HG03571 (cell line): ENCODE data around the gene ARSI.

Source experiments
- ATAC-seq: cut with Tn5 transposase; IDR thresholded peaks from one replicate; pipeline ENCODE4 v1.9.1; 2021; ENCODE audit not compliant: unreplicated experiment

The ARSI gene

GRCh38 chr5:150295172-150295634, 7.5 kb downstream of the ARSI start:
- no peak for ATAC-seq

DNA sequence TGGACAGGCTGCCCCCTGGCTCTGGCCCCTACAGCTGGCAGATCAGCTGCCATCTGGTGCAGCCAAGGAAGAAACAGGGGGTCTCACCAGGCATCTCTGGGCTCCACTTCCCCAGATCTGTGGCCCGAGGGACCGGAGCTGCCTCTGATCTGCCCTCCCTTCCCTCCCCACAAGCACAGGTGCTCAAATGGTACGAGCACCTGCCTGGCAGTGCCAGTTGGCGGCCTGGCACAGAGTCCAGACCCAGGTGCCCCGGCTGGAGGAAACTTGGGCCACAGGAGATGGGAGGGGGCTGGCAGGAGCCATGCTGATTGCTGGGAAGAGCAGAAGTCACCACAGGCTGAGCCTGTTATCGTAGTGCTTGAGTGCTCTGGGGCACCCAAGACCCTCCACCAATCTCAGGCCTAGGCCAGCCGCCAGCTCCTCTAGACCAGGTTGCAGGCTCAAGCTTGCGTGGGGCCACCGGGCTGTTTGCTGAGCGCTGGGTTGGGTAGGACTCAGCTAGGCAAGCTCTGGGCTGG, 8.1 kb downstream of the ARSI start:
- ATAC-seq: no peak

- ATAC-seq: no peak
These were observed 9.4 kb downstream of the ARSI start for GRCh38 chr5:150293091-150293941.

- ATAC-seq: no peak
These were observed 11.0 kb downstream of the ARSI start for GRCh38 chr5:150291388-150292385.

DNA sequence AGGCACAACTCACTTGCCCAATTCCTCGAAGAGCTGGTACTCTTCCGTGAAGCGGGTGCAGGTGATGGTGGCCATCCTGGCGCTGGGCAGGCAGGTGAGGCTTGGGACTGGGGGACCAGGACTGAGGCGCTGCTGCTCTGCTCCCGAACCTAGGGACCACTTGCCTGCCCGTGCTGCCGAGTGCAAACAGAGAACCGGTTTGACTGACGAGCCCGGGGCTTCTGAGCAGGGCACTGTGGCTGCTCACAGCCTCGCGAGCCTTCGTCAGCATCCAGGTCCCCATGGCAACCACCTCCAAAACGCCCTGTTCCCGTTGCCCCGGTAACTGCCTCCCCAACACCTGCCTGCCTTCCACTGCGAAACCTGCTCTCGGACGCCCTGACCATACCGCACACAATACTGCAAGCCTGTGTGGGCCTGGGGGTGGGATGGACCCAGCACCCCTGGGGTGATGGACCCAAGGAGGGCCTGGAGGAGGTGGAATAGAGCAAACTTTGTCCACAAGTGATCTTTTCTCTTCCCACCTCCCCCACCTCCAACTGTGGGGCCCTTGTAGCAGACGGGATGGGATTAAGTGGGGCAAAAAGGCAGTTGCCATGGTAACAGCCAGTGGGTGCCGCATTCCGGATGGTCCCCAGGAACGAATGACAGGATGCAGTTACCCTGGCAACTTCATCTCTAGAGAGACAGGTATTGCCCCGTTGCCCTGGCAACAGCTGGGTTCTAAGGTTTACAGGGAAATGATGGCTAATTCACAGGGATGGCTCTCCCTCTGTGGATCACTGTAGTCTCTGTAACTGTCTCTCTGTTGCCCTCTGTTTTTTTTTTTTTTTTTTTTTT, 12.9 kb downstream of the ARSI start, which contains the start of gene CAMK2A:
Gene CAMK2A, minus strand, starts transcription at position 223 of the 840 bp plus-strand sequence. Its CDS starts 148 bp downstream, at position 75.
- ATAC-seq: no peak

GRCh38 chr5:150288791-150289190, 13.9 kb downstream of the ARSI start:
- no peak for ATAC-seq

DNA sequence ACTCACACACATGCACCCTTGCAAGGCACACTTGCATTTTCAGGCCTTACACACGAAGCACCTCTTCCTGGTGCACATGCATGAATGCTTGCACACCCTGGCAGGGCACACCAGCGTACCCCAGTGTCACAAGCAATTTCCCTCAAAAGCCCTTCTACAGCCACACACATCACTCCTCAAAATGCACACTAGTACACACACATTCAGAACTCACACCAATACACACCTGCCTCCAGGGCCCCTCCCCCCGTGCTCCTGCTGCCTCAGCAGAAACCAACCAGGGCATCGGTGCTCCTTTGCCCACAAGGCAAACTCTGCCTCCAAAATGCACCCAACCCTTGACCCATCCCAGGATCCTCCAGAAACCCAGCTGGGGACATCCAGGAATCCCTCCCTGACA, 14.3 kb downstream of the ARSI start:
- ATAC-seq: no peak

DNA sequence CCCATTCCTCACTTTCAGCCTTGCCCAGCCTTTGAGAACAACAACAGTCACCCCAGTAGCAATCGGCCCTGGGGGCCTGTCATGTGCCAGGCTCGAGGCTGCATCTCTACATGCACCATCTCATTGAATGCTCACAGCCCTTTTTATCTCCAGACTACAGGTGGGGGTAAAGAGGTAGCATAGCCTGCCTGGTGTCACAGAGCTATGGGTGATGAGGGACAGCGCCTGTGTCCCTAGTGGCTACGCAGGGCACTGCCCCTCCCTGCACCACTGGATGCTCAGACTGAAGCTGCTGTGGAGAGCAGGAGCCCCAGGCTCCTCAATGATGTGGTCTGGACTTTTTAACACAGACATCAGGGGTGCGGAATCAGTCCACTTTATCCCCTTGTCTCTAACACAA, 15.9 kb downstream of the ARSI start:
- ATAC-seq: no peak

DNA sequence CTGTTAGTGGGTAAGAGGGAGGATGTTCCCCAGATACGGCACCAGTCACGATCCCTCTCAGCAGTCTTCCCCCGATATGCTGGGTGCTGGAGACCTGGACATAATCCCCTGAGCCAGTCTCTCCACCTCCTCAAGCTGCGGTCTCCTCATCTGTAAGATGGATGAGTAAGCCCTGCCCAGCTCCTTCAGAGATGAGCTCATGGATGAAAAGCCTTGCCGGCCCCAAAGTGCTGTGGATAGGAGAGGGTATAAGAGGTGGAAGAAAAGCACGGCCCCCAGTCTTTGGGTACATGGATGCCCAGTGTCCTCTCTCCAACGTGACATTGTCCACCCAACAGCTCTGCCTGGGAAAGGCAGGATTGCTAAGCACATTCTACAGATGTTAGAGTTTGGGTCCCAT, 17.6 kb downstream of the ARSI start:
- no peak for ATAC-seq

DNA sequence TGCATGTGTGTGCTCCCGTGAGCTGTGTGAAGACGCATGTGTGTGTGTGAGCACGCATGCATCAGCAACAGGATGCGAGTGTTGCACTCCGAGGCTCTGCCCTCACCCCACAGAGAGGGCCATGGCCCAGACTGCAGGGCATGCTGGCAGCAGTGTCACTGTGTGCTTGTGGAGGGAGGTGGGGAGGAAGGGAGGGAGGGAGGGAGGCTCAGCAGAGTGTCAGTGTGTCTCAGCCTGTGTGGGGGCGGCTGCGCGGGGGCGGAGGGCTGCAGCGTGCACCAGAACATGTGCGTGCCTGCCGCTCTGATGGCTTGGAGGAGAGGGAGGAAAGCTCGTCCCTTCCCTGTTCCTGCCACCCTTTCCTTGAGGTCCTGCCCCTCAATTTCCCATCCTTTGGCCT, 18.4 kb downstream of the ARSI start:
- no peak for ATAC-seq

- no peak for ATAC-seq
These were observed 18.8 kb downstream of the ARSI start for GRCh38 chr5:150283904-150284303.

DNA sequence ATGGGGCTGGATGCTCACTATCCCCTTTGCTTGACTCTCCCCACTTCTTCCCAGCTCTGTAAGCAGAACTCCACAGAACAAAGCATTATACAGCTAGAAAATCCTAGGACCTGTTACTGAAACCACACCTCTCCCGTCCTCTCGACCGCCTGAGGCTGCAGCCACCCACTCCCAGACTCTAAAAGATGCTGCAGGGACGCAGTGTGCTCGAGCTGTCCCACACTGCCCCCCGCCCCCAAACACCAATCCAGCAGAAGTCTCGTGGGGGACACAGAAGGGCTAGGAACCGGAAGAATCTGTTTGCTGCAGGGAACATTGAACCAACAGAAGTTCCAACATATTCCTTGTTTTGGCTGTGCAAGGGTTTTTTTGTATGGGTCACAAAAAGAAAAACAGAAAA, 20.7 kb downstream of the ARSI start:
- no peak for ATAC-seq

DNA sequence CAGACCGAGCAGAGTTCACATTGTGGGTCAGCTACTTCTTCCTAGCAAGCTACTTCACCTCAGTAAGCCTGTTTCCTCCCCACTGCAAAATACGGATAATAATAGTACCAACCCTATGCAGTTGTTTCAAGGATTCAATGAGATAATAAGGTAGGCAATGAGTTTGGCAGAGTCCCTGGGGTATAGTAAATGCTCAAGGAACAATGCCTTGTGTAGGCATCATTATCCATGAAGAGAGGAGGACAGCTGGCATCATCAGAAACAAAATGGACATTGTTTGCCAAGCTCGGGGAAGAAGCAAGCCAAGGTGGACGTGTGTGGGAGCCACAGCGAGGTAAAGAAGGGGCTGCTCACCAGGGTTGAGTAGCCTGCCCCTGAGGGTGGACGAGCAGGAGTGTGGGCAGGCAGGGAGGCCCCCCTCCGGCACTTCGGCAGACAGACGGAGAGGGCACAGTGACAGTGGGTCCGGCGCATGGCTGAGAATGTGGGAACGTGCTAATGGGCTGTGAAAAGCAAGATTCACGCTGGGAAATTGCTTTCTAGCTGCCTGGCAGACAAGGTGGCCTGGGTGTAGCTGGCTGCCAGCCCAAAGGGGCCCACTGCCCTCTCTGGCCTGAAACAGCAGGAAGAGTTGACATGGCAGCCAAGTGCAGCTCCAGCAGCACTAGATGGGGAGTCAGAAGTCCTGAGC, 23.2 kb downstream of the ARSI start:
- no peak for ATAC-seq

- no peak for ATAC-seq
These were observed 23.8 kb downstream of the ARSI start for GRCh38 chr5:150278916-150279315.

DNA sequence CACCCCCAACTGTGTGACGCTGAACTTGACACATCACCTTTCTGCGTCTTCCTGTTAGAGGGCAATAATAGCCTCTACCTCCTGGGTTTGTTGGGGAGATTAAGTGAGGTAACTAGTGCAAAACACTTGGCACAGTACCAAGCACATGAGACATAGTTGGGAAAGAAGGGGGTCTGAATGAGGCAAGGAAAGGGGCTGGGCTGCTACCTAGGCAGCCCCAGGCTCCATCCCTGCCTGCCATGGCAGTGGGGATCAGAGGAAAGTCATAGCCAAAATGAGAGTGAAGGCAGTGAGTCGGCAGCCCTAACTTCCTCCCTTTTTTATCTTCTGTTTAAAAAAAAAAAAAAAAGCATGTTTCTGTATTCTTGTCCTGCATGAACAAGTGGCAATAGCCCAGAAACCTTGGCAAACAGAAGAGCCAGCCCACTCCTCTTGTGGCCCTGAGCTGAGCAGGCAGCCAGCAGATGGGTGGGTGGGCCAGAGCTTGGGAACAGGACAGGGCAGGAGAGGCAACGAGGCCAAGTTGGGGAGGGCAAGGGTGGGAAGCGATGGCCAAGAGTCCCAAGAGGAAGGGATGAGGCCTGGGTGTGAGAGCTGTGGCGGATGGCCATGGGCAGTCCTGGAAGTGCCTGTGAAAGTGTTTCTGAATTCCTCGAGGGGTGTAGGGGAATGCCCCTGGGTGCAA, 24.5 kb downstream of the ARSI start:
- no peak for ATAC-seq

DNA sequence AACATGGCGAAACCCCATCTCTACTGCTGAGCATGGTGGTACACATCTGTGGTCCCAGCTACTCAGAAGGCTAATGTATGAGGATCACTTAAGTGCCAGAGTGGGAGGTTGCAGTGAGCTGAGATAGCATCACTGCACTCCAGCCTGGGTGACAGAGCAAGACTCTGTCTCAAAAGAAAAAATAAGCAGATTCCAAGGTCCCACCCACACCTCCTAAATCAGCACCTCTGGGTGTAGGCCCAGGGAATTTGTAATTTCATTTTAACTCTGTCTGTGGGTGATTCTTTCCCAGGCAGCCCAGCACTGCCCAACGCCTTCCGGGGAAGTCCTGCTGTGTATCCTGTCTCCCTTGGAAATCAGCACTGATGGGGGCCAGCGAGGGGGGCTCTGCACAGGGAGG, 25.7 kb downstream of the ARSI start:
- no peak for ATAC-seq

- no peak for ATAC-seq
These were observed 27.9 kb downstream of the ARSI start for GRCh38 chr5:150274811-150275210.

GRCh38 chr5:150272531-150272930, 30.2 kb downstream of the ARSI start:
- no peak for ATAC-seq

DNA sequence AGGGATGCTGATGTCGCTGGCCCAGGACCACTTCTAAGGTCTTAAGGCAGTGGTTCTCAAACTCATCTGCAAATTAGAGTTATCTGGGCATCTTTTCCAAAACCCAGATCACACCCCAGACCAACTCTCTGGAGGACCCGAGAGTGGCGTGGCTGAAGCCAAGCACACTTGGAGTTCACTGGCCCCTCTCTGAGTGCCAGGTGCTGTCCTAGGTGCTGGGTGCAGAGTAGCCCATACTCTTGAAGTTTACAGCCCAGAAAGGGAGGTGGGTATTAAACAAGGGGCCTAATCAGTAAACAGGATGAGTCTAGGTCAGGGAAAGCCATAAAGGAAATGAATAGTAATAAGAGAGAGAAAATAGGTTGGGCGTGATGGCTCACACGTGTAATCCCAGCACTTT, 30.8 kb downstream of the ARSI start:
- ATAC-seq: no peak
